ENCODE data around the gene SSBP2.

Gene SSBP2

GRCh38 chr5:81768935-81769452 is 18.1 kb upstream of the SSBP2 start:
- H3K9me3 ChIP-seq (ENCODE audit: control insufficient read depth in 2 of 2, low read length in 2 of 2): no peaks in the 10 kb centered on the region
- no peaks in the 10 kb centered on the region for H3K4me1 ChIP-seq (ENCODE audit: control insufficient read depth in 2 of 2, insufficient read depth in 2 of 2, low read length in 2 of 2)
- H3K4me3 ChIP-seq (ENCODE audit: low read length in 2 of 2): no peak overlapping the region
- no peak overlapping the region for H3K27ac ChIP-seq (ENCODE audit: low read depth in 2 of 2, low read length in 2 of 2)
- H3K36me3 ChIP-seq (ENCODE audit: control insufficient read depth in 2 of 2, insufficient read depth in 2 of 2, low read length in 2 of 2): no peaks in the 10 kb centered on the region
- H3K9ac ChIP-seq (ENCODE audit: low read depth in 1 of 2, low read length in 2 of 2): no peak overlapping the region
- no peaks in the 10 kb centered on the region for H3K27me3 ChIP-seq (ENCODE audit: control insufficient read depth in 2 of 2, insufficient read depth in 2 of 2, low read length in 2 of 2)

GRCh38 chr5:81767938-81768337 is 17.0 kb upstream of the SSBP2 start:
- Histone ChIP-seq H3K9ac (ENCODE audit: low read depth in 1 of 2, low read length in 2 of 2) (no peak overlapping the region), H3K4me3 (ENCODE audit: low read length in 2 of 2) (no peak overlapping the region), H3K27me3 (ENCODE audit: control insufficient read depth in 2 of 2, insufficient read depth in 2 of 2, low read length in 2 of 2) (no peaks in the 10 kb centered on the region), H3K4me1 (ENCODE audit: control insufficient read depth in 2 of 2, insufficient read depth in 2 of 2, low read length in 2 of 2) (no peaks in the 10 kb centered on the region), H3K9me3 (ENCODE audit: control insufficient read depth in 2 of 2, low read length in 2 of 2) (no peaks in the 10 kb centered on the region), H3K27ac (ENCODE audit: low read depth in 2 of 2, low read length in 2 of 2) (no peak overlapping the region), H3K36me3 (ENCODE audit: control insufficient read depth in 2 of 2, insufficient read depth in 2 of 2, low read length in 2 of 2) (no peaks in the 10 kb centered on the region)

- Histone ChIP-seq H3K9me3 (ENCODE audit: control insufficient read depth in 2 of 2, low read length in 2 of 2) (no peaks in the 10 kb centered on the region), H3K4me1 (ENCODE audit: control insufficient read depth in 2 of 2, insufficient read depth in 2 of 2, low read length in 2 of 2) (no peaks in the 10 kb centered on the region), H3K27me3 (ENCODE audit: control insufficient read depth in 2 of 2, insufficient read depth in 2 of 2, low read length in 2 of 2) (no peaks in the 10 kb centered on the region), H3K27ac (ENCODE audit: low read depth in 2 of 2, low read length in 2 of 2) (no peak overlapping the region), H3K9ac (ENCODE audit: low read depth in 1 of 2, low read length in 2 of 2) (no peak overlapping the region), H3K36me3 (ENCODE audit: control insufficient read depth in 2 of 2, insufficient read depth in 2 of 2, low read length in 2 of 2) (no peaks in the 10 kb centered on the region), H3K4me3 (ENCODE audit: low read length in 2 of 2) (no peak overlapping the region)
These were observed 16.2 kb upstream of the SSBP2 start for GRCh38 chr5:81767097-81767496.

GRCh38 chr5:81766611-81767010 is 15.7 kb upstream of the SSBP2 start:
- Histone ChIP-seq H3K36me3 (ENCODE audit: control insufficient read depth in 2 of 2, insufficient read depth in 2 of 2, low read length in 2 of 2) (no peaks in the 10 kb centered on the region), H3K9me3 (ENCODE audit: control insufficient read depth in 2 of 2, low read length in 2 of 2) (no peaks in the 10 kb centered on the region), H3K27me3 (ENCODE audit: control insufficient read depth in 2 of 2, insufficient read depth in 2 of 2, low read length in 2 of 2) (no peaks in the 10 kb centered on the region), H3K4me1 (ENCODE audit: control insufficient read depth in 2 of 2, insufficient read depth in 2 of 2, low read length in 2 of 2) (no peaks in the 10 kb centered on the region), H3K27ac (ENCODE audit: low read depth in 2 of 2, low read length in 2 of 2) (no peak overlapping the region), H3K9ac (ENCODE audit: low read depth in 1 of 2, low read length in 2 of 2) (no peak overlapping the region), H3K4me3 (ENCODE audit: low read length in 2 of 2) (no peak overlapping the region)

- H3K27ac ChIP-seq (ENCODE audit: low read depth in 2 of 2, low read length in 2 of 2): no peak overlapping the region
- H3K27me3 ChIP-seq (ENCODE audit: control insufficient read depth in 2 of 2, insufficient read depth in 2 of 2, low read length in 2 of 2): no peaks in the 10 kb centered on the region
- H3K9me3 ChIP-seq (ENCODE audit: control insufficient read depth in 2 of 2, low read length in 2 of 2): no peaks in the 10 kb centered on the region
- H3K36me3 ChIP-seq (ENCODE audit: control insufficient read depth in 2 of 2, insufficient read depth in 2 of 2, low read length in 2 of 2): no peaks in the 10 kb centered on the region
- no peaks in the 10 kb centered on the region for H3K4me1 ChIP-seq (ENCODE audit: control insufficient read depth in 2 of 2, insufficient read depth in 2 of 2, low read length in 2 of 2)
- H3K9ac ChIP-seq (ENCODE audit: low read depth in 1 of 2, low read length in 2 of 2): no peak overlapping the region
- no peak overlapping the region for H3K4me3 ChIP-seq (ENCODE audit: low read length in 2 of 2)
These were observed 12.5 kb upstream of the SSBP2 start for GRCh38 chr5:81763294-81763928.

- Histone ChIP-seq H3K27ac (ENCODE audit: low read depth in 2 of 2, low read length in 2 of 2) (no peak overlapping the region), H3K9me3 (ENCODE audit: control insufficient read depth in 2 of 2, low read length in 2 of 2) (no peaks in the 10 kb centered on the region), H3K4me3 (ENCODE audit: low read length in 2 of 2) (no peak overlapping the region), H3K27me3 (ENCODE audit: control insufficient read depth in 2 of 2, insufficient read depth in 2 of 2, low read length in 2 of 2) (no peaks in the 10 kb centered on the region), H3K4me1 (ENCODE audit: control insufficient read depth in 2 of 2, insufficient read depth in 2 of 2, low read length in 2 of 2) (no peaks in the 10 kb centered on the region), H3K36me3 (ENCODE audit: control insufficient read depth in 2 of 2, insufficient read depth in 2 of 2, low read length in 2 of 2) (no peaks in the 10 kb centered on the region), H3K9ac (ENCODE audit: low read depth in 1 of 2, low read length in 2 of 2) (no peak overlapping the region)
These were observed 12.0 kb upstream of the SSBP2 start for GRCh38 chr5:81762853-81763252.

- no peak overlapping the region for H3K27ac ChIP-seq (ENCODE audit: low read depth in 2 of 2, low read length in 2 of 2)
These were observed 11.5 kb upstream of the SSBP2 start for GRCh38 chr5:81762401-81762800.

GRCh38 chr5:81761970-81762369 is 11.1 kb upstream of the SSBP2 start:
- Histone ChIP-seq H3K4me1 (ENCODE audit: control insufficient read depth in 2 of 2, insufficient read depth in 2 of 2, low read length in 2 of 2) (no peaks in the 10 kb centered on the region), H3K27me3 (ENCODE audit: control insufficient read depth in 2 of 2, insufficient read depth in 2 of 2, low read length in 2 of 2) (no peaks in the 10 kb centered on the region), H3K4me3 (ENCODE audit: low read length in 2 of 2) (no peak overlapping the region), H3K27ac (ENCODE audit: low read depth in 2 of 2, low read length in 2 of 2) (no peak overlapping the region), H3K9me3 (ENCODE audit: control insufficient read depth in 2 of 2, low read length in 2 of 2) (no peaks in the 10 kb centered on the region), H3K36me3 (ENCODE audit: control insufficient read depth in 2 of 2, insufficient read depth in 2 of 2, low read length in 2 of 2) (no peaks in the 10 kb centered on the region), H3K9ac (ENCODE audit: low read depth in 1 of 2, low read length in 2 of 2) (no peak overlapping the region)

More at GRCh38 chr5:81762401-81762800, 11.5 kb upstream of the SSBP2 start:
- no peaks in the 10 kb centered on the region for H3K9me3 ChIP-seq (ENCODE audit: control insufficient read depth in 2 of 2, low read length in 2 of 2)
- H3K9ac ChIP-seq (ENCODE audit: low read depth in 1 of 2, low read length in 2 of 2): no peak overlapping the region
- no peaks in the 10 kb centered on the region for H3K4me1 ChIP-seq (ENCODE audit: control insufficient read depth in 2 of 2, insufficient read depth in 2 of 2, low read length in 2 of 2)
- no peaks in the 10 kb centered on the region for H3K36me3 ChIP-seq (ENCODE audit: control insufficient read depth in 2 of 2, insufficient read depth in 2 of 2, low read length in 2 of 2)
- H3K27me3 ChIP-seq (ENCODE audit: control insufficient read depth in 2 of 2, insufficient read depth in 2 of 2, low read length in 2 of 2): no peaks in the 10 kb centered on the region
- H3K4me3 ChIP-seq (ENCODE audit: low read length in 2 of 2): no peak overlapping the region

GRCh38 chr5:81761270-81761669 is 10.4 kb upstream of the SSBP2 start:
- Histone ChIP-seq H3K4me3 (ENCODE audit: low read length in 2 of 2) (no peak overlapping the region), H3K9me3 (ENCODE audit: control insufficient read depth in 2 of 2, low read length in 2 of 2) (no peaks in the 10 kb centered on the region), H3K27ac (ENCODE audit: low read depth in 2 of 2, low read length in 2 of 2) (no peak overlapping the region), H3K4me1 (ENCODE audit: control insufficient read depth in 2 of 2, insufficient read depth in 2 of 2, low read length in 2 of 2) (no peaks in the 10 kb centered on the region), H3K27me3 (ENCODE audit: control insufficient read depth in 2 of 2, insufficient read depth in 2 of 2, low read length in 2 of 2) (no peaks in the 10 kb centered on the region), H3K9ac (ENCODE audit: low read depth in 1 of 2, low read length in 2 of 2) (no peak overlapping the region), H3K36me3 (ENCODE audit: control insufficient read depth in 2 of 2, insufficient read depth in 2 of 2, low read length in 2 of 2) (no peaks in the 10 kb centered on the region)

GRCh38 chr5:81760521-81760920 is 9.6 kb upstream of the SSBP2 start:
- H3K9ac ChIP-seq (ENCODE audit: low read depth in 1 of 2, low read length in 2 of 2): no peak overlapping the region
- H3K4me3 ChIP-seq (ENCODE audit: low read length in 2 of 2): no peak overlapping the region
- no peaks in the 10 kb centered on the region for H3K4me1 ChIP-seq (ENCODE audit: control insufficient read depth in 2 of 2, insufficient read depth in 2 of 2, low read length in 2 of 2)
- no peaks in the 10 kb centered on the region for H3K27me3 ChIP-seq (ENCODE audit: control insufficient read depth in 2 of 2, insufficient read depth in 2 of 2, low read length in 2 of 2)
- no peaks in the 10 kb centered on the region for H3K36me3 ChIP-seq (ENCODE audit: control insufficient read depth in 2 of 2, insufficient read depth in 2 of 2, low read length in 2 of 2)
- H3K27ac ChIP-seq (ENCODE audit: low read depth in 2 of 2, low read length in 2 of 2): no peak overlapping the region
- no peaks in the 10 kb centered on the region for H3K9me3 ChIP-seq (ENCODE audit: control insufficient read depth in 2 of 2, low read length in 2 of 2)
